Bone marrow (tissue), 2 donors: ENCODE measurements around the gene DACH1.

Source experiments
- DNase-seq, 2 donors: peaks; one replicate each; lab custom pipeline; 2025; lab: John Stamatoyannopoulos, UW

DACH1 gene

GRCh38 chr13:71583581-71583980 is 283.4 kb downstream of the DACH1 start:
- no peak for DNase-seq

GRCh38 chr13:71580614-71581013 is 286.4 kb downstream of the DACH1 start:
- DNase-seq, result no peak

GRCh38 chr13:71578048-71578447 is 289.0 kb downstream of the DACH1 start:
- no peak for DNase-seq

- no peak for DNase-seq
These were observed 289.9 kb downstream of the DACH1 start for GRCh38 chr13:71577127-71577526.

- peak in 1 of 2 donors; percentile 83 for DNase-seq
These were observed 290.4 kb downstream of the DACH1 start for GRCh38 chr13:71576571-71576970.

GRCh38 chr13:71546881-71547280 is 320.1 kb downstream of the DACH1 start:
- no peak for DNase-seq

GRCh38 chr13:71540098-71540497 is 326.9 kb downstream of the DACH1 start:
- DNase-seq, result no peak

GRCh38 chr13:71536201-71536600 is 330.8 kb downstream of the DACH1 start:
- DNase-seq, result no peak

- DNase-seq, result no peak
These were observed 342.2 kb downstream of the DACH1 start for GRCh38 chr13:71524613-71525304.

- no peak for DNase-seq
These were observed 342.8 kb downstream of the DACH1 start for GRCh38 chr13:71524245-71524612.

GRCh38 chr13:71522941-71523526 is 344.0 kb downstream of the DACH1 start:
- DNase-seq, result no peak

GRCh38 chr13:71517004-71517403 is 350.0 kb downstream of the DACH1 start:
- DNase-seq, result no peak

- no peak for DNase-seq
These were observed 350.5 kb downstream of the DACH1 start for GRCh38 chr13:71516521-71516920.

- no peak for DNase-seq
These were observed 351.3 kb downstream of the DACH1 start for GRCh38 chr13:71515744-71516038.

- DNase-seq, result no peak
These were observed 351.9 kb downstream of the DACH1 start for GRCh38 chr13:71514900-71515743.

GRCh38 chr13:71513411-71514033 is 353.5 kb downstream of the DACH1 start:
- no peak for DNase-seq

- DNase-seq, result no peak
These were observed 363.2 kb downstream of the DACH1 start for GRCh38 chr13:71503781-71504180.

- DNase-seq, result no peak
These were observed 367.0 kb downstream of the DACH1 start for GRCh38 chr13:71499944-71500514.

- DNase-seq, result no peak
These were observed 367.8 kb downstream of the DACH1 start for GRCh38 chr13:71499235-71499634.

- no peak for DNase-seq
These were observed 373.8 kb downstream of the DACH1 start for GRCh38 chr13:71493189-71493588.

- DNase-seq, result no peak
These were observed 374.6 kb downstream of the DACH1 start for GRCh38 chr13:71492346-71492871.

GRCh38 chr13:71491010-71491409 is 376.0 kb downstream of the DACH1 start:
- DNase-seq, result no peak
